Activated CD4-positive, alpha-beta T cell treated with anti-CD3 and anti-CD28 coated beads, Interleukin-2, amount 10 ng/mL, durations not matched to agents 24 days and 14 days (primary cell): Measurements from ENCODE around the gene CHTF18. TPM values are rescaled to one million over a fixed set of nuclear protein-coding genes. Genes with fewer than 3 reads are reported as not detected.
A peak's percentile ranks its signal among the peaks of the same experiment; 100 is the strongest.

Source experiments
- DNase-seq: peaks from one replicate; pipeline ENCODE4 v3.0.0; 2022
- H3K27ac Mint-ChIP-seq: one replicate; pipeline ENCODE4 v1.8.0; 2022; ENCODE audit warnings: mild to moderate bottlenecking, mixed read lengths
- H3K27me3 Mint-ChIP-seq: one replicate; pipeline ENCODE4 v1.8.0; 2022; ENCODE audit warnings: mixed read lengths
- H3K36me3 Mint-ChIP-seq: one replicate; pipeline ENCODE4 v1.8.0; 2022; ENCODE audit warnings: low read depth, mild to moderate bottlenecking, mixed read lengths
- H3K4me1 Mint-ChIP-seq: one replicate; pipeline ENCODE4 v1.8.0; 2021; ENCODE audit warnings: mixed read lengths
- H3K4me3 Mint-ChIP-seq: one replicate; pipeline ENCODE4 v1.8.0; 2022; ENCODE audit warnings: mild to moderate bottlenecking, moderate library complexity, mixed read lengths
- H3K9me3 Mint-ChIP-seq: one replicate; pipeline ENCODE4 v1.8.0; 2021; ENCODE audit warnings: mixed read lengths
- intact Hi-C: fragments of 100-400 bp; cut with micrococcal nuclease; formaldehyde crosslinking; loops from one replicate; pipeline ENCODE4 v1.15.1; 2023
- total RNA-seq: library from RNA; stranded (reverse); gene quantifications from 2 replicates; pipeline ENCODE4 v1.2.3, GENCODE V29; 2022

Gene CHTF18
- total RNA-seq, 1 donor from 2014 or later: 147 TPM

GRCh38 chr16:799111-799947 is 10.9 kb downstream of the CHTF18 start:
- Mint-ChIP-seq H3K9me3 (no peaks in the 10 kb centered on the region), H3K4me3 (no peak overlapping the region), H3K27ac (no peak overlapping the region), H3K36me3 (peaks cover 4% of the 10 kb centered on the region), H3K4me1 (peaks cover 2% of the 10 kb centered on the region), H3K27me3 (no peaks in the 10 kb centered on the region)
- intact Hi-C loops: no loop called here
- DNase-seq: no peak

GRCh38 chr16:799948-800833 is 11.8 kb downstream of the CHTF18 start, which contains the start of gene GNG13:
GNG13 (minus strand) TSS chr16:800734; CDS start chr16:799077, 1,657 bp downstream.
- H3K27ac Mint-ChIP-seq: no peak within 1 kb of the TSS
- no peak for DNase-seq
- H3K9me3 Mint-ChIP-seq: no peaks in the 10 kb centered on the region
- H3K4me1 Mint-ChIP-seq: peaks cover 2% of the 10 kb centered on the region
- intact Hi-C loops: no loop called here
- no peaks in the 10 kb centered on the region for H3K27me3 Mint-ChIP-seq
- peaks cover 4% of the 10 kb centered on the region for H3K36me3 Mint-ChIP-seq
- no peak within 1 kb of the TSS for H3K4me3 Mint-ChIP-seq

- DNase-seq: peak; percentile 57
- intact Hi-C loops: no loop called here
- H3K27me3 Mint-ChIP-seq: no peaks in the 10 kb centered on the region
Measured at GRCh38 chr16:800834-801511, 12.6 kb downstream of the CHTF18 start.

GRCh38 chr16:801584-802363 is 13.4 kb downstream of the CHTF18 start:
- Mint-ChIP-seq H3K36me3 (peaks cover 6% of the 10 kb centered on the region), H3K4me3 (no peak overlapping the region), H3K27me3 (no peaks in the 10 kb centered on the region), H3K27ac (no peak overlapping the region), H3K4me1 (no peaks in the 10 kb centered on the region), H3K9me3 (no peaks in the 10 kb centered on the region)
- no peak for DNase-seq
- intact Hi-C loops: no loop called here

More at GRCh38 chr16:800834-801511, 12.6 kb downstream of the CHTF18 start:
- Mint-ChIP-seq H3K4me1 (no peaks in the 10 kb centered on the region), H3K36me3 (peaks cover 5% of the 10 kb centered on the region), H3K9me3 (no peaks in the 10 kb centered on the region), H3K4me3 (no peak overlapping the region), H3K27ac (no peak overlapping the region)

- H3K4me3 Mint-ChIP-seq: no peak overlapping the region
- H3K4me1 Mint-ChIP-seq: no peaks in the 10 kb centered on the region
- H3K36me3 Mint-ChIP-seq: peaks cover 6% of the 10 kb centered on the region
- intact Hi-C loops: no loop called here
- DNase-seq: no peak
- H3K27ac Mint-ChIP-seq: no peak overlapping the region
- no peaks in the 10 kb centered on the region for H3K27me3 Mint-ChIP-seq
- H3K9me3 Mint-ChIP-seq: no peaks in the 10 kb centered on the region
Measured at GRCh38 chr16:802461-802860, 14.0 kb downstream of the CHTF18 start.

GRCh38 chr16:802914-803753 is 14.7 kb downstream of the CHTF18 start:
- H3K9me3 Mint-ChIP-seq: no peaks in the 10 kb centered on the region
- H3K36me3 Mint-ChIP-seq: peaks cover 6% of the 10 kb centered on the region
- no peaks in the 10 kb centered on the region for H3K27me3 Mint-ChIP-seq
- DNase-seq: peak; percentile 57
- H3K4me3 Mint-ChIP-seq: no peak overlapping the region
- no peak overlapping the region for H3K27ac Mint-ChIP-seq
- intact Hi-C loops: no loop called here
- peaks cover 3% of the 10 kb centered on the region for H3K4me1 Mint-ChIP-seq

- Mint-ChIP-seq H3K27me3 (no peaks in the 10 kb centered on the region), H3K36me3 (peaks cover 6% of the 10 kb centered on the region), H3K9me3 (no peaks in the 10 kb centered on the region), H3K4me1 (peaks cover 8% of the 10 kb centered on the region), H3K27ac (no peak overlapping the region), H3K4me3 (no peak overlapping the region)
- DNase-seq: no peak
- intact Hi-C loops: no loop called here
Measured at GRCh38 chr16:803754-804080, 15.3 kb downstream of the CHTF18 start.

- peak; percentile 56 for DNase-seq
- intact Hi-C loops: no loop called here
- Mint-ChIP-seq H3K4me3 (no peak overlapping the region), H3K27ac (peak overlapping the region; percentile 60), H3K4me1 (peaks cover 10% of the 10 kb centered on the region), H3K27me3 (no peaks in the 10 kb centered on the region), H3K36me3 (peaks cover 6% of the 10 kb centered on the region), H3K9me3 (no peaks in the 10 kb centered on the region)
Measured at GRCh38 chr16:804193-805048, 16.0 kb downstream of the CHTF18 start.

- H3K9me3 Mint-ChIP-seq: no peaks in the 10 kb centered on the region
- intact Hi-C loops: no loop called here
- H3K27ac Mint-ChIP-seq: no peak overlapping the region
- no peaks in the 10 kb centered on the region for H3K27me3 Mint-ChIP-seq
- no peak for DNase-seq
- H3K4me1 Mint-ChIP-seq: peaks cover 12% of the 10 kb centered on the region
- H3K36me3 Mint-ChIP-seq: peaks cover 6% of the 10 kb centered on the region
- no peak overlapping the region for H3K4me3 Mint-ChIP-seq
Measured at GRCh38 chr16:805474-805873, 17.1 kb downstream of the CHTF18 start.

GRCh38 chr16:807347-808084 is 19.1 kb downstream of the CHTF18 start:
- peak; percentile 97 for DNase-seq
- Mint-ChIP-seq H3K4me1 (peaks cover 12% of the 10 kb centered on the region), H3K27ac (peak overlapping the region; percentile 97), H3K9me3 (no peaks in the 10 kb centered on the region), H3K36me3 (peaks cover 6% of the 10 kb centered on the region), H3K4me3 (peak overlapping the region; percentile 99), H3K27me3 (peaks cover 4% of the 10 kb centered on the region)
- intact Hi-C loops: loop anchor here (1.0 kb wide), 1 partner anchor 19 kb away; the partner anchor contains the start of genes CHTF18 and RPUSD1

GRCh38 chr16:808085-808386 is 19.6 kb downstream of the CHTF18 start:
- H3K9me3 Mint-ChIP-seq: no peaks in the 10 kb centered on the region
- peaks cover 12% of the 10 kb centered on the region for H3K4me1 Mint-ChIP-seq
- peaks cover 6% of the 10 kb centered on the region for H3K36me3 Mint-ChIP-seq
- H3K4me3 Mint-ChIP-seq: peak overlapping the region; percentile 99
- H3K27me3 Mint-ChIP-seq: peaks cover 8% of the 10 kb centered on the region
- no peak for DNase-seq
- H3K27ac Mint-ChIP-seq: peak overlapping the region; percentile 97
- intact Hi-C loops: no loop called here
